SIG-M5 treated with dmso at 0.1 percent for 504 hours (cell line): Measurements from ENCODE around the gene SF3A2.

ENCODE experiments used
- DNase-seq: peaks from one replicate; lab custom pipeline; 2025; ENCODE audit not compliant: unreplicated experiment; lab: John Stamatoyannopoulos, UW

The SF3A2 gene

GRCh38 chr19:2252055-2252796 is 15.6 kb downstream of the SF3A2 start:
- DNase-seq: no peak

DNA sequence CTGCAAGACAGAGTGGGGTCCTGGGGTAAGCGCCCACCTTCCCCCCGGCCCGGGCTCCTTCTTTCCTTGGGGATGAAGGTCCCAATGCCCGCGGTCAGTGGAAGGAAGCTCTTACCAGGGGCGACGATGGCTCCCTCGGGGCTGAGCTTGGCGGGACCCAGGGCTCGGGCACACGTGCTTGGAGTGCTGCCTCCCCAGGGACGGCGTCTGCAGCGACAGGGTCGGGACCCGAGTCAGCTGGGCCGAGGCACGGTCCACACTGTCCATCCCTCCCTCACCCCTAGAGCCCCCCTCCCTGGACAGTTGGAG is 16.1 kb downstream of the SF3A2 start:
- no peak for DNase-seq

- no peak for DNase-seq
These were observed 16.8 kb downstream of the SF3A2 start for GRCh38 chr19:2253106-2254063.

GRCh38 chr19:2254064-2254872 is 17.6 kb downstream of the SF3A2 start:
- DNase-seq: no peak

DNA sequence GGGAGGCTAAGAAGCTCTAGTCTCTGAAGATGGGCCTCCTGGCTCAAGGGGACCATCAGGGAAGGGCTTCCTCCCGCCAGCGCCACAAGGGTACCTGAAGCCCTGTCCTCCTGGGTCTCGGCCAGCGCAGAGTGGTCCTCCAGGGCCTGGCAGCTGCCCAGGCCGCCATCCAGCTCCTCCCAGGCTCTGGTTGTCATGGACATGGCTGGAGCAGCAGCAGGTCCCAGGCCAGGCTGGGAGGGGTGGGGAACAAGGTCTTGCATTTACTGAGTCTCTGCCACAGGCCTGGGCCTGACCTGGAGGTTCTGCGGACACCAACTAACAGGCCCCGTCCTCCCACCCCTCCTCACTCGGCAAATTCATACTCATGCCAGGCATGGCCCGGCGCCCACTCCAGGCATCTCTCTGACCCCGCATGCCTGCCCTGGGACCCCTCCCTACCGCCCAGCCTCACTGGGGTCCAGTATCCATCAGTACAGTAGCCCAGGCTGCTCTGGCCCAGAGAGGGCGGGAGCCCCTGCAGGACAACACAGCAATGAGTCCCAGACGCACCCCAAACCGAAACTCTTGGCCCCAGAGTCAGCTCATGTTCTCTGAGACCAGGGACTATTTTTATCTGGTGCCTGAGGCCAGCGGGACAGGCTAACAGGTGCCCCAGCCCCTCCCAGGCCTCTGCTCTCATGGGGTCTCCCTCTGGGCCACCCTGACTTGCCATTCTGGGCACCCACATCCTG is 18.7 kb downstream of the SF3A2 start:
- no peak for DNase-seq

DNA sequence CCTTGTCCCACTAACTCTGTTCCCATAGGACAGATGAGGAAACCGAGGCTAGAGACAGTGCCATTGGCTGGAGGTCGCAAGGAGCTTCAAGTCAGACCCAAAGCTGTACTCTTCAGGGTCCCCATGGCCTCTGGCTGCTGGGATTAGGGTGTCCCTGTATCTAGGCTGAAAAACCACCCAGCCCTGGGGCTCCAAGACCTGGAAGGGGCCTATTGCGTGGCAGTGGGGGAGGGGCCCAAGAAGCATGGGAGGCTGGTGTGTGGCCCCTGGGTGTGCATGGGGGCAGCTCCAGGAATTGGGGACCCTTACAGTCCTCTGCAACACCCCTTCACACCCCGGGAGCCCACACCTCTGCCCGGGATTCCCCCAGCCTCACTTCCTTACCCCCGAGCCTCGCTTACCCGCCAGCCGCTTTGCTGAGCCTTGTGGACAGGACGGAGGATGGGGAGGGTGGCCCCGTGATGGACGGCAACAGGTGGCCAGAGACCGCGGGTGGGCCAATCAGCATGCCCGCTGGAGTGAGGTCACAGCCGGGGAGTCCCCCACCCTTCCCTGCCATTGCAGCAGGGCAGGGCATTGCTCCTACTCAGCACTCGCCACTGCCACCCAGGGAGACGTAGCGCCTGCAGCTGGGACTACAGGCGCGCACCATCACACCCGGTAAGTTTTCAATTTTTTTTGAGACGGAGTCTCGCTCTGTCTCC is 19.5 kb downstream of the SF3A2 start, which contains the start of gene JSRP1:
TSS of gene JSRP1 (minus strand) at position 436 of the 704 bp plus-strand sequence. CDS start 1,103 bp downstream, outside the sequence.
- no peak for DNase-seq

GRCh38 chr19:2259336-2259735 is 22.7 kb downstream of the SF3A2 start:
- DNase-seq: no peak

- no peak for DNase-seq
These were observed 23.7 kb downstream of the SF3A2 start for GRCh38 chr19:2260341-2260805.

DNA sequence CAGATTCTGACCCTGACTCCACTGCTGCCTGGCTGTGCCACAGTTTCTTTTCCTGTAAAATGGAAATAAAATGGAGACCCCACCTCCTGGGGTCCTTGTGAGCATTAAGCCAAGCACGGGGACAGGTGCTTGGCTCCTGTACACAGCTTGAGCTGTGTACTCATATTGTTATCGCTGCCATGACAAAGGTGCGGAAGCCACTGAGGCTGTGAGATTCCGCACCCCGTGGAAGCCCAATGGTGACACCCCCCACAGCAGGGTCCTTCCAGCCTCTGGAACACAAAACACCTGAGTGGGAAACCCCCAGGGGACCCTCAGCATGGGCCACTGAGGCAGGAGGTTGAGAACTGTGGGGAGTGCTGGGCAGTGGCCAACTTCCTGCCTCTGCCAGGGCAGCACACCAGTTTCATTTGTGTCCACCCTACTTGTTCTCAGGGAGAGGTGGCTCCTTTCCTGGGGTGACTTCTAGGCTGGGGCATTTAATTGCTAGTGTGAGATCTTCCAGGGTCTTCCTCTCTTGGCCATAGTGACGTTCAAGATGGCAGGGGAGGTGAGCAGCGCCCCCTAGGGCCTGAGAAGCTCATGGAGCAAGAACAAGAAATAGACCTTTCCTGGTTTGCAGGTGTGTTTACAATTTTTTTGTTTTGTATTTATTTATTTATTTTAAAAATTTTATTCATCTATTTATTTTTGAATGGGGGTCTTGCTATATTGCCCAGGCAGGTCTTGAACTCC is 25.0 kb downstream of the SF3A2 start:
- DNase-seq: no peak

GRCh38 chr19:2266183-2266993 is 29.8 kb downstream of the SF3A2 start:
- peak; percentile 82 for DNase-seq

GRCh38 chr19:2268480-2268830 is 31.8 kb downstream of the SF3A2 start:
- no peak for DNase-seq

- no peak for DNase-seq
These were observed 32.2 kb downstream of the SF3A2 start for GRCh38 chr19:2268861-2269243.

GRCh38 chr19:2269244-2270156 is 32.9 kb downstream of the SF3A2 start:
- DNase-seq: peak; percentile 94

DNA sequence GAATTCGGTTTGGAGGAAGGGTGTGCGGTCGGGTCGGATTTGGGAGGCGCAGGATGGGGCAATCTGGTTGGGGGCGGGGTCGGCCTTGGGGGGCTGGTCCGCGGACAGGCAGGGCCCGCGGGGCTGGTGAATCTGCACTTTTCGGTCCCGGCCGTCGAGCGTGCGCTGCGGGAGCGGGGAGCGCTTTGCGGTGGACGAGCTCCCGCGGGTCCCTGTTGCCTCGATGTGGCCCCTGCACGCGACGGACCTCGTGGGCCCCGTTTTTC is 33.5 kb downstream of the SF3A2 start:
- no peak for DNase-seq

DNA sequence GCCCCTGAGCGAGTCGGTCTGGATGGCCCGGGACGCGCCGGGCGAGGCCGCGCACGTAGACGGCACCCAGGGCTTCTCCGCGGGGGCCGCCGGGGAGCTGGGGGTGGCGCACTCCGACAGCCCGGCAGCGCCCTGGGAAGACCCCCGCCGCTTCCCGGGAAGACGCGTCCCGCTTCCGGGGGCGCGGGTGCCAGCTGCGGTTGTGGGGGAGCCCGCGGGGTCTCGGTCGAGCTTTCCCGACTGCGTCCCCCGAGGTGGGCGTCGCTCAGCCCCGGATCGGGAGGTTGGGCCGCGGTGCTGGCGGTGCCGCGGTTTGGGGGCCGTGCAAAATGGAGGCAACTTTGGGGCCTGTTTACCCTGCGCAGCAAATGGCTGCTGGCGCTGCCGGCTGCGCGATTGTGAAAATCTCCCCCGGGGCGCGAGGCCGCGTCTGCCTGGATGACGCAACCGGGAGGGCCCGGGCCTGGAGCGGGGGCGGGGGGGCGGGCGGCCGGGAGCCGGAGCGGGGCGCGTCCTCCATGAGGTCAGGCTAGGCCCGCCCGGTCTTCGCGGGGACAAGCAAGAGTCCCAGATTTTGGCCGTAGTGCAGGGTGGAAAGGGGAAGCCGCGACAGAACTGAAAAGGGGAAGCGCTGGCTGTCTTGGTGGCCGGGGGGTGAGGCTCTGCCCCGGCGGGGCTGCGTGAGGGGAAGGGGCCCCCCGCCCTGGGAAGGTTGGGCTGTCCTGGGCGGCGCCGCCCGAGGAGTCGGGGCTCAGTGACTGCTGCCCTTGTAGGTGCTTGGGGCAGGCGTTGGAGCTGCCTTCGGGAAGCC is 34.0 kb downstream of the SF3A2 start:
- peak; percentile 94 for DNase-seq

GRCh38 chr19:2271234-2272103 is 34.8 kb downstream of the SF3A2 start:
- no peak for DNase-seq
